Motor neuron (in vitro differentiated cells): Measurements from ENCODE around the gene MAGIX. TPM values are rescaled to one million over a fixed set of nuclear protein-coding genes. Genes with fewer than 3 reads are reported as not detected.
"Not testable (repeated sequence)": the region's sequence is repeated elsewhere in the genome, so short reads cannot be mapped to it uniquely, and the experiment has no call there.

Experiments
- ATAC-seq, 8 experiments: fragments of 200-7000 bp; cut with Tn5 transposase; replicated peaks in 6 of 8; 2 replicates each; pipeline ENCODE4 v1.8.0; 2021; ENCODE audit warnings: mild to moderate bottlenecking in 8 of 8, moderate library complexity in 8 of 8
- H3K27ac ChIP-seq, 2 donors: fragments of 250-450 bp; sonication (Bioruptor Pico); 2 replicates each; pipeline ENCODE4 v1.9.0; 2021; ENCODE audit warnings: antibody characterized with exemption in 2 of 2, mild to moderate bottlenecking in 2 of 2, moderate library complexity in 1 of 2
- H3K4me1 ChIP-seq, 2 donors: fragments of 250-450 bp; sonication (Bioruptor Pico); replicated peaks in 1 of 2; 2 replicates each; pipeline ENCODE4 v1.6.1; 2021; ENCODE audit warnings: antibody characterized with exemption in 2 of 2, mild to moderate bottlenecking in 2 of 2, moderate library complexity in 1 of 2
- H3K4me3 ChIP-seq, 5 donors: fragments of 250-450 bp; sonication (Bioruptor Pico); 2 replicates each; pipeline ENCODE4 v1.9.0; 2021; ENCODE audit warnings: antibody characterized with exemption in 5 of 5, mild to moderate bottlenecking in 5 of 5, moderate library complexity in 4 of 5
- whole genome bisulfite sequencing, 10 experiments: fragments of 450-650 bp; shearing (Covaris generic); methylation state at CpG; one replicate each; pipeline ENCODE4 v1.0.0; 2022; 5-methylcytosine and 5-hydroxymethylcytosine counted together
- in situ Hi-C, 9 experiments: fragments of 400-800 bp; cut with MboI; loops; one replicate each; pipeline ENCODE4 v1.15.0; 2021; ENCODE audit warnings: low sequenced_read_pairs in 9 of 9, low pct_unique_long_range_greater_than_20kb in 2 of 9; ENCODE audit not compliant: unreplicated experiment in 9 of 9
- total RNA-seq, 8 experiments: library from RNA; unstranded; fragments of 300-600 nt; gene quantifications; 2 replicates each; pipeline versions ENCODE4 v1.2.3 to v1.2.4, GENCODE V29; 2022

The MAGIX gene
- total RNA-seq, 8 experiments from 2014 or later, result 0.57 to 2.7 (median 1.4) TPM

DNA sequence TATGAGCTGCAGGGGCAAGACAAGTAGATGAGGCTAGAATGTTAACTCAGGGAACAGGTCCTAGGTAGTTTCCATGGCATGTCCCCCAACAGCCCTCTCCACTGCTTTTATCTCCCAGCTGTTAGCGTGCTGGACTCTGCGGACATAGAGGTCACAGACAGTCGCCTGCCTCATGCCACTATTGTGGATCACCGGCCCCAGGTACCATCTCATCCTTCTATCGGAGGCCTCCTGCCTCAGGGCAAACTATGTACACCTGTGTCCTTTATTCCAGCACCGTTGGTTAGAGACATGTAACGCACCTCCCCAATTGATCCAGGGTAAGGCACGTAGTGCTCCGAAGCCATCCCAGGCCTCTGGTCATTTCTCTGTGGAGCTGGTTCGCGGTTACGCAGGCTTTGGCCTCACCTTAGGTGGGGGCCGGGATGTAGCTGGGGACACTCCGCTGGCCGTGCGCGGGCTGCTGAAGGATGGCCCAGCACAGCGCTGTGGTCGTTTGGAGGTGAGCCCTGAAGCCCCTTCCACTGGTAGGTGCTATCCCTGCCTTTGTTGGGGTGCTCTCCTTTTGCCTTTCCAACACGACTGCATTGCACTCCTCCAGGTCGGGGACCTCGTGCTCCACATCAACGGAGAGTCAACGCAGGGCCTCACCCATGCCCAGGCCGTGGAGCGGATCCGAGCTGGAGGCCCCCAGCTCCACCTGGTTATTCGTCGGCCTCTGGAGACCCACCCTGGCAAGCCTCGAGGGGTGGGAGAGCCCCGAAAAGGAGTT is 2.2 kb downstream of the MAGIX start:
- 50 to 75% (median 74%) methylated on average over 2 to 15 of the region's 31 CpGs; no CpG with 5 or more reads in 7 of the 10 experiments for WGBS, 10 experiments
- ATAC-seq, result no peak
- H3K4me3 ChIP-seq, result no peak overlapping the region
- H3K4me1 ChIP-seq, result peaks cover 20 to 21% of the 10 kb centered on the region in 2 donors
- in situ Hi-C loops, result no loop called here
- peak overlapping the region in 1 of 2 donors; percentile 94 for H3K27ac ChIP-seq

DNA sequence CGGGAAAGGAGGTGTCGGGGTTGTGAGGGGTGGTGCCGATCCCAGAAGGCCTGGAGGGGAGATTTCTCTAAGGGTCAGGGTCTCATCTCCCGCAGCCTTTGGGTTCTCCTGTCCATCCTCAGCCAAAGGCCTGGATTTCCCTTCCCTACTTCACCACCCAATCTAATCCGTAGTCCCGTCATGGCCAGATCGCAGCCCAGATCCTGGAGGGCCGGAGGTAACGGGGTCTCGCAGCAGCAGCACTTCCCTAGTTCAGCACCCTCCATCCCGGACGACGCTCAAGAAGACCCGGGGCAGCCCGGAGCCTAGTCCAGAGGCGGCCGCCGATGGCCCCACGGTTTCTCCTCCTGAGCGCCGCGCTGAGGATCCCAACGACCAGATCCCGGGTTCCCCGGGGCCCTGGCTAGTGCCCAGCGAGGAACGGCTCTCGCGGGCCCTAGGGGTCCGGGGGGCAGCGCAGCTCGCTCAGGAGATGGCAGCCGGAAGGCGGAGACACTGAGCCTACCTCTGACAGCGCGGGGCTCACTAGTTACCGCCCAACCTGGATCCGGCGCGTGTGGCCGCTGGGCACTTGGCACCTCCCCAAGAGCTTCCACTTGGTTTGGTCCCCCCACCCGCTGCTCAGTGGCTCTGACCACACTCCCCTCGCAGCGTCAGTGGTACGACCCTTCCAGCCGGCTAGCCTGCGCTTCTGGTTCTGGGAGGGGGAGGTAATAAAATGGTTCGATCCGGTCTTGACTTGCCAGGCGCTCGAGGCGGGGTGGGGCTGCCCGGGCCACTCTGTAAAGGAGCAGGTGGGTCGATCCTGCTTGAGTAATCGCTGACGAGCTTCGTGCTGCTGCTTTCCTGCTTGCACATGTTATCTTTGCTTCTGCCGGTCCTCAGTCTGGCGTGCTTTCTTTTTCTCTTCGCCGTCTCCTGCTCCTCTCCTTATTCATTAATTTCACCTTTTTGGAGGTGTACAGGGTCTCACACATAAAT is 3.6 kb downstream of the MAGIX start:
- peak overlapping the region; percentile 51 to 57 for H3K27ac ChIP-seq

DNA sequence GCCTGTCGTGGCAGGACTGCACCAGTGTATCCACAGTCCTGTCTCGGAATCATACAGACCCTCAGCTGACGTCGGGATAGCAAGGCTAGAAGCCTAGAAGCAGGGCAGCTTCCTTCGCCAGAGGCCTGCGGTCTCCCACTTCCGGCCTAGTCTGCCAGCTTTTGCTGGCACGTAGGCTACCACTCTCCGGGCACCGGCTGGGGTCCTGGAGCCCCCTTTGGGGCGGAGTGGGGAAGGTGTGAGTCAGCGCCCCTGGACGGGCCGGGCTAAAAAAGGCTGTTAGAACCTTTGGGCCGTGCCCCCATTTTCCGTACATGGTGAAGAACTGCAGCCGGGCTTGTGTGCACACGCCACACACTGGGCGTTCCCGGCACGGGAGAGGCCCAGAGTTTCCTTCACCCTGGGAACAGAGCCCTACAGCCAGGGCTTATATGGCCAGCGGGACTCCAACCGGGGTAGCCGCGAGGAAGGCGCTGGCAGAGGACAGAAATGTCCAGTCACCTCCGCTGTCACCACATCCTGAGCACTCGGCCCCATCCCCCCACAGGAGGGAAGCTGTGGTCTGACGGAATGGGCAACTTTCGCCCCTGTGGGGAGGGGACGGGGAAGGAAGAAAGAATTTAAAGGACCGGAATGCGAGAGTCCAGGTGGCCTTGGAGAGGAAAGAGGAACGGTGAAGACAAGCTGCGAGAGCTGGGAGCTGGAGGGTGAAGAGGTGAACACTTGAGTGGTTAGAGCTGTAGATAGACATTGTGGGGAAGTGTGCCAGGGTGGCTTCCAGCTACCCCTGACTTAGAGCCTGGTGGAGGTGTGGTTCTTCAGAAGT is 4.6 kb downstream of the MAGIX start:
- Histone ChIP-seq H3K4me1 (peaks cover 20 to 21% of the 10 kb centered on the region in 2 donors), H3K4me3 (no peak overlapping the region), H3K27ac (peak overlapping the region; percentile 14 to 57)
- peak in 7 of 8 experiments; percentile 3 to 53 (median 19) for ATAC-seq
- in situ Hi-C loops, result no loop called here
- WGBS, 10 experiments, result 33 to 58% methylated on average over 9 to 17 of the region's 35 CpGs; no CpG with 5 or more reads in 8 of the 10 experiments

More for the DNA sequence above, 3.6 kb downstream of the MAGIX start:
- 11 to 80% (median 29%) methylated on average over 1 to 11 of the region's 61 CpGs; no CpG with 5 or more reads in 7 of the 10 experiments for WGBS, 10 experiments
- Histone ChIP-seq H3K4me1 (peaks cover 20 to 21% of the 10 kb centered on the region in 2 donors), H3K4me3 (peak overlapping the region in 2 of 5 donors; percentile 4 to 18)
- in situ Hi-C loops, result no loop called here
- ATAC-seq, result peak in 6 of 8 experiments; percentile 51 to 80 (median 72)

DNA sequence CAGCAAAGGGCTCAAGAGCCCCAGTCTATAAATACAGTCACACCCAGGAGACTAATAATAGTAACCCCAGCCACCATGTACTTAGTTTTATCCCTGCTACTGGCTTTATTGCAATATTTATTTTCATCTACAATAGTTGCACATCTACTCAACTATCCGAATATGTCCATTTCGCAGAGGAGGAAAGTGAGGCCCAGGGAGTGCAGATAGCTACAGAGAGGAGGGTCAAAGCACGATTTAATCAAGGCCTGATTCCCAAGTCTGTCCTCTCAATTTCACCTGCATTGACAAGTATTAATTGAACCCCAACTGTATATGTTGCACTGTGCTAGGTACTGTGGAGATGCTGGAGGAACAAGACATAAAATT is 5.2 kb downstream of the MAGIX start:
- no peak overlapping the region for H3K27ac ChIP-seq

DNA sequence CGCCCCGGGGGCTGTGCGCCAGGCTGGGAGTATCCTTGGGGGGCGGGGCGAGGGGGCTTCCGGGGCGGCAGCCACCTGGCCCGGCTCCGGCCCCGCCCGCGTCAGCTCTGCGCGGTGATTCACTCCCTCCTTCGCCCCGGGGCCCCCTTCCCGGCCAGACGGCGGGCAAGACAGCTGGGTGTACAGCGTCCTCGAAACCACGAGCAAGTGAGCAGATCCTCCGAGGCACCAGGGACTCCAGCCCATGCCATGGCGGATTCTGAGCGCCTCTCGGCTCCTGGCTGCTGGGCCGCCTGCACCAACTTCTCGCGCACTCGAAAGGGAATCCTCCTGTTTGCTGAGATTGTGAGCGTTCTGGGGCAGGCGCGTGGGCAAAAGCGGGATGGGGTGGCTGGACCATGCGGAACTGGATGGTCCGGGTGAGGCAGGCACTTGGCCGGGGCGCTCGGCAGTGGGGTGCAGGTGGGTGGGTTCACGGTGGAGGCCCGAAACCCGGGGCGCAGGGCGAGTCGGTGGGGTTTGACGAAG is 9.3 kb downstream of the MAGIX start, which contains the start of gene PLP2:
PLP2 (plus strand) TSS at position 147 of the 528 bp plus-strand sequence; CDS start at position 250, 103 bp downstream.
- in situ Hi-C loops, result no loop called here
- peak within 1 kb of the TSS; percentile 16 to 36 (median 25) for H3K4me3 ChIP-seq
- H3K27ac ChIP-seq, result no peak within 1 kb of the TSS
- peaks cover 9 to 12% of the 10 kb centered on the region in 2 donors for H3K4me1 ChIP-seq
- peak; percentile 36 to 80 (median 74) for ATAC-seq
- WGBS, 10 experiments, result 0 to 40% methylated on average over 1 to 2 of the region's 46 CpGs; no CpG with 5 or more reads in 8 of the 10 experiments

More for the DNA sequence above, 5.2 kb downstream of the MAGIX start:
- 43 to 100% methylated on average over 1 to 2 of the region's 3 CpGs; no CpG with 5 or more reads in 8 of the 10 experiments for WGBS, 10 experiments
- H3K4me3 ChIP-seq, result no peak overlapping the region
- H3K4me1 ChIP-seq, result peaks cover 20 to 23% of the 10 kb centered on the region in 2 donors
- ATAC-seq, result no peak
- in situ Hi-C loops, result no loop called here

DNA sequence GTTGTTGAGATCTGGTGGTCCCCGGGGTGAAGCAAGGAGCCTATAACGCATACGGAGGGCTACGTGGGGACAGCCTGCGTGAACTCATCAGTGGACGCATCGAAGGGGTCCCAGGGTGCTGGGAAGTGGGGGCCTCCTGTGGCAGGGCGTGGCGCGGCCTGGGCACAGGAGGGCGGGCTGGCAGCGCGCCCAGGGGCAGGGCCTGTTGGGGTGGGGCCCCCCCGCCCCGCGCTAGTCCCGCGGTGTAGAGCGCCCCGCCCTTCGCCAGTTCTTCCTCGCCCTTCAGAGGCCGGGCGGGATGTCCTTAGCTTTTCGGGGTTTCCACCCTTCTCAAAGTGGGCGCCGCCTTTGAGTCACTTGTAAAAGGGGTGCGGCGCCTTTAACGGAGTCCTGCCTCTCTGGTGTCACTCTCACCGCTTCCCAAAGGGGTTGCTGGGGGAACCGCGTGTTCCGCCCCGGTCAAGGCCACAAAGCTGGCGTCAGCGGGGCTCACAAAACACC is 9.8 kb downstream of the MAGIX start:
- peaks cover 4 to 7% of the 10 kb centered on the region in 2 donors for H3K4me1 ChIP-seq
- in situ Hi-C loops, result no loop called here
- 29% methylated on average over 5 of the region's 37 CpGs; no CpG with 5 or more reads in 9 of the 10 experiments for WGBS, 10 experiments
- H3K4me3 ChIP-seq, result peak overlapping the region; percentile 16 to 36 (median 25)
- peak; percentile 57 to 73 (median 66) for ATAC-seq
- H3K27ac ChIP-seq, result no peak overlapping the region

DNA sequence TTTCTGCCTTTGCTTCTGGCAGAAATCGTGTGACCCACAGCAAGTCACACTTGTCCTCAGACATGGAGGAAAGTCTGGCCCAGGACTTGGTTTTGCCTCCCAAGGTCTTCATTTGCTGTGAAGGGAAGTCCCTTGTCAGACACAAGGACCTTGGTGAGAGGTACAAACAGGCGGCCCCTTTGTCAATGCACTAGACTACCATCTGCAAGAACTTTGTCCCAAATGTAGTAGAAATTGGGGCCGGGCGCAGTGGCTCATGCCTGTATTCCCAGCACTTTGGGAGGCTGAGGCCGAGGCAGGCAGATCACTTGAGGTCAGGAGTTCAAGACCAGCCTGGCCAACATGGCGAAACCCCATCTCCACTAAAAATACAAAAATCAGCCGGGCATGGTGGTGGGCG is 11.0 kb downstream of the MAGIX start:
- H3K27ac ChIP-seq, H3K4me3 ChIP-seq, ATAC-seq, H3K4me1 ChIP-seq, in situ Hi-C loops: not testable (repeated sequence)
- WGBS, 10 experiments, result 56% methylated on average over 5 of the region's 8 CpGs; no CpG with 5 or more reads in 9 of the 10 experiments

DNA sequence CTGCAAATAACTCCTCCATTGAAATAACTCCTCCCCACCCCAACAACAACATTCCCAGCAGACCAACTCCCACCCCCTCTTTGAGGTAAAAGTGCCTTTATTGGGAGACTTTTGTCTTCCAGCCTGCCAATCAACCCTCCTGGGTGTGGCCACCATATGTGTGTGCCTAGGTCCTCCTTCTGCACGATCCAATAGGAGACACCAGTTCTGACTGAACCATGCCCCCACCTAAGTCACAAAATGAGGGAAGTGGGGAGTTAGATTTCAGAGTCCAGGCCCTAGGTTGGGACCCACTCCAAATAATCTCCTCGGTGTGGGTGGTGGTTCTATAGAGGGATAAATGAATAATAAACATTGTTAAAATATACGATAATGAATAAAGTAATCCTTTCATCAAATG is 12.2 kb downstream of the MAGIX start:
- in situ Hi-C loops, result no loop called here

DNA sequence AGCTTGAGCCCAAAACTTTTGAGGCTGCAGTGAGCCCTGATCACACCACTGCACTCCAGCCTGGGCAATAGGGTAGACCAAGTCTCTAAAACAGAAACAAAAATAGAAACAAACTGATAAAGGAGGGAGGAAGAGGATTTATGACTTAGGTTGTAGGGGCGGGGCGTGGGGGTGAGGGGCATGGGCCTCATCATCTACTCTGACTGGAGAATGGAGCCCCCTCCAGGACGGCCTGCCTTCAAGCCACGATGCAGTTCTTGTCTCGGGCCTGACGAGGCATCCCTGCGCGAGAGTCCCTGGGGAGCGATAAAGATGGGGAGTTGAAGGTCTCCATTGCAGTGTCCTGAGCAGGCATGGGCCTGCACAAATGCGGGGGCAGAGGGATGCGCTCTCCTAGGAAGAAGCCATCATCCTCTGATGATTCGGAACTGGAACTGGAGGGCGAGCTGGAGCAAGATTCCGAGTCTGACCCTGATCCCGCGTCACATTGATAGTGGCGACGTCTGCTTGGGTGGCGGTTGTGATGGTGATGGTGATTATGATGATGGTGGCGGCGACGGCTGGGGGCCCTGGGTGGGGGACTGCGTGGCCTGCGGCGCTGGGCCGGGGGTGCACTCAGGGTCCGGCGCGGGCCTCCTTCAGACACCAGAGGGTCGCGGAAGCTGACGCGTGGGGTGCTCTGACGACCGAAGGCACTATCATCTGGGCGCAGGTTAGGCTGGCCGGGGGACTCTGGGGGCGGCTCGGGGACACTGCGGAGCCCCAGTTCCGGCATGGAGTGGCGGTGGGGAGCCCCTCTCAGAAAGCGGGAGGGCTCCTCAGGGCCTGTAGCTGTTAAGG is 13.1 kb downstream of the MAGIX start:
- peaks cover 0 to 5% of the 10 kb centered on the region in 2 donors for H3K4me1 ChIP-seq
- in situ Hi-C loops, result no loop called here
- WGBS, 10 experiments, result 100% methylated on average over 1 to 4 of the region's 43 CpGs; no CpG with 5 or more reads in 8 of the 10 experiments
- H3K4me3 ChIP-seq, result no peak overlapping the region
- H3K27ac ChIP-seq, result no peak overlapping the region
- ATAC-seq, result no peak

More for the DNA sequence above, 12.2 kb downstream of the MAGIX start:
- Histone ChIP-seq H3K4me1 (peaks cover 0 to 5% of the 10 kb centered on the region in 2 donors), H3K4me3 (no peak overlapping the region), H3K27ac (no peak overlapping the region)
- WGBS, 10 experiments, result 60 to 100% (median 80%) methylated on average over 1 to 3 of the region's 3 CpGs; no CpG with 5 or more reads in 6 of the 10 experiments
- ATAC-seq, result no peak

DNA sequence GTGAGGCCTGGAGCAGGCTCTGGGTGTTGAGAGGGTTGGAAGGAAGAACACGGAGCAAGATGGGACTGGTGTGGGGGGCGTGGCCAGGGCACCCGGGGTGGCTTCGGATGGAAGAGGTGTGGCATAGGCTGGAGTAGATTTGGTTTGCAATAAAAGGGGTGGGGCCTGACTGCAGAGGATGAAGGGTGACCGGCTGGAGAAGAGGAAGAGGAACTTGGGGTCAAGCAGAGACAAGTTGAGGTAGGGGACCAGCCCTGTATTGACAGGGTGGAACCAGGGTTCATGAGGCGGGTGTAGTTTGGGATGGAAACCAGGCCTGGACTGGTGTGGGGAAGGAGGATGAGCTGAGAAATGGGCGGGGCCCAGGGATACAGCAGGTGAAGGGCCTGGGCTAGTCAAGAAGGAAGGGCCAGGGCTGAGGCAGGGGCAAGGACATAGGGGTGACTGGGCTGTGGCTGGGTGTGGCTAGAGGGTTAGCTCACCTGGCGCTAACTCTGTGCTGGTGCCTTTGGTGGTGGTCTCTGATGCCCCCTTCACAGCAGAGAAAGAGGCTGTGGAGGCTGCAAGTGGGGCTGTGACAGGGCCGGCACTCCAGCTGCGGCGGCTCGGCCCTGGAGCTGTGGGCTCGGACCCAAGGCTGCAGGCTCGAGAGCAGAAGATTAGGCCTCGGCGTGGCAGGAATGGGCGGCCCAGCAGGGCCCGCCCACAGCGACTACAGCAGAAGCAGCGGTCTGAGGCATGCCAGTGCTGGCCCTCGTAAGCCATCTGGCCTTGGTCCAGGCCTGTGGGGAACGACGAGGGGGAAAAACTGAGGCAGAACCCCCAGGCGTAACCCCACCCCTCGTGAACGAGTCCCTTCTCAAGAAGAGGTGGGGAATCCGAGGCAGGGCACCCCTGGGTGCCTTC is 14.1 kb downstream of the MAGIX start:
- ATAC-seq, result no peak
- peaks cover 0 to 5% of the 10 kb centered on the region in 2 donors for H3K4me1 ChIP-seq
- in situ Hi-C loops, result no loop called here
- no peak overlapping the region for H3K27ac ChIP-seq
- H3K4me3 ChIP-seq, result no peak overlapping the region
- 49 to 50% methylated on average over 2 to 4 of the region's 27 CpGs; no CpG with 5 or more reads in 8 of the 10 experiments for WGBS, 10 experiments
